Endometrium (tissue), 2 donors: Measurements from ENCODE around the gene KMT2D.

ENCODE experiments used
- FAIRE-seq: peaks from 2 replicates; lab custom pipeline; 2012; peaks lifted over from hg19 to GRCh38; lab: Jason Lieb, UNC
- donor health status: control.
- donor health status: control.

KMT2D gene

DNA sequence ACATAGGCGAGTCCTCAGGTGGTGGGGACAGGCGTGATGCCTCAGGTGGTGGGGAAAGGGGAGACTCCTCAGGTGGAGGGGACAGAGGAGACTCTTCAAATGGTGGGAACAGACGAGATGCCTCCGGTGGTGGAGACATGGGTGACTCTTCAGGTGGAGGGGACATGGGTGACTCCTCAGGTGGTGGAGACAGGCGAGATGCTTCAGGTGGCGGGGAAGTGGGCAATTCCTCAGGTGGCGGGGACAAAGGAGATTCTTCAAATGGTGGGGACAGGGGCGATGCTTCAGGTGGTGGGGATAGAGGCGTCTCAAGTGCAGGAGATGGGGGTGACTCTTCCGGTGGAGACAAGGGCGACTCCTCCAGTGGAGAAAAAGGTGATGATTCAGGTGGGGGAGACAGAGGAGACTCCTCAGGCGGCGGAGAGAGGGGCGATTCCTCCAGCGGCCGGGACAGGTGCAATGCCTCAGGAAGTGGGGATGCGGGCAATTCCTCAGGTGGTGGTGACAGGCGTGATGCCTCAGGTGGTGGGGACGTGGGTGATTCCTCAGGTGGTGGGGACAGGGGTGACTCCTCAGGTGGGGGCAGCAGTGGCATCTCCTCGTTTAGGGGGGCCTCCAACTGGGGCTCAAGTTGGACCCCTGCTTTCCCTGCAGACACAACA lies 8.7 kb downstream of the KMT2D start:
- no peak for FAIRE-seq

DNA sequence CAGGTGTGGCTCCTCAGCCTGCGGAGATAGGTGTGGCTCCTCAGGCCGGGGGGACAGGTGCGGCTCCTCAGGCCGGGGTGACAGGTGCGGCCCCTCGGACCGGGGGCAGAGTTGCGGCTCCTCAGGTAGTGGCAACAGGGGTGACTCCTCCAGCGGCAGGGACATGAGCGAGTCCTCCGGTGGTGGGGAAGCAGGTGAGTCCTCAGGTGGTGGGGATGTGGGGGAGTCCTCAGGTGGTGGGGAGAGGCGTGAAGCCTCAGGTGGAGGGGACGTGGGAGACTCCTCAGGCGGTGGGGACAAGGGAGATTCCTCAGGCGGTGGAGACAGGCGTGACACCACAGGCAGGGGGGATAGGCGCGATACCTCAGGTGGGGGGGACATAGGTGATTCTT lies 9.2 kb downstream of the KMT2D start:
- no peak for FAIRE-seq

GRCh38 chr12:49050507-49051372 lies 9.9 kb downstream of the KMT2D start:
- no peak for FAIRE-seq

GRCh38 chr12:49049566-49050224 lies 10.9 kb downstream of the KMT2D start:
- no peak for FAIRE-seq

DNA sequence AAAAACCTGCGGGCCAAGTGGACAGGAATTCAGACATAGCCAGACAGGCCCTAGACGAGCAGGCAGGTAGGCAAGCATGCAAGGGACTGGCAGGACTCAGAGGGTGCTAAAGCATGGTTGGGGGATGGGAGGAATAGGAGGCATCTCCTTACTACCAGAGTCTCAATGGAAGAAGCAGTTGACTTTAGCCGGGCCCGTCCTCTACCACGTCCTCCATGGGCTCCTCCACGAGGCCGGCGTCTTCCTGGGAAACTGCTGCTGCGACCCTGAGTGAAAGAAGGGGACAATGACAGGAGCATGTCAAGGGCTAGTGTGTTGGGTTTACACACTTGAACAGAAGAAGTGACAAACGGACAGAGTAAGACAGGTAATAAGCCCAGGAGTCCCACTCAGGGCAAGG lies 11.6 kb downstream of the KMT2D start:
- no peak for FAIRE-seq

- no peak for FAIRE-seq
Measured at GRCh38 chr12:49046129-49046895, 14.3 kb downstream of the KMT2D start.

GRCh38 chr12:49044660-49045059 lies 15.9 kb downstream of the KMT2D start:
- FAIRE-seq = no peak

DNA sequence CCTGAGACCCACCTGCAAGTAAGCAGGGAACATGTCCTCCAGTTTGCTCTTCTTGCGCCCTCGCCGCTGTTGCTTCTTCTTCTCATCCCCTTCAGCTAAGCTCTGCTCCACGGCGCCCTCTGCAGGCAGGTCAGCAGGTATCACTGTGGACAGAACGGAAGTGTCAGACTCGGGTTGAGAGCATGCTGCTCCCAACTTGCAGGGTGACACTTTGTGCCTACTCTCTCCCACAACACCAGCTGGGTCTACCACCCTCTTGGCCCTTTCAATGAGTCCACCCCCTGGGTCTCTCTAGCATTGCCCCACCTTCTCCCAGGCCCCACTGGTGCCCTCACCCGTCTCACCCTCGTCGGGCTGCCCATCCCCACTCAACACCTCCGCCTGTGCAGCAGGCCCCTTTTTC lies 16.7 kb downstream of the KMT2D start:
- no peak for FAIRE-seq

DNA sequence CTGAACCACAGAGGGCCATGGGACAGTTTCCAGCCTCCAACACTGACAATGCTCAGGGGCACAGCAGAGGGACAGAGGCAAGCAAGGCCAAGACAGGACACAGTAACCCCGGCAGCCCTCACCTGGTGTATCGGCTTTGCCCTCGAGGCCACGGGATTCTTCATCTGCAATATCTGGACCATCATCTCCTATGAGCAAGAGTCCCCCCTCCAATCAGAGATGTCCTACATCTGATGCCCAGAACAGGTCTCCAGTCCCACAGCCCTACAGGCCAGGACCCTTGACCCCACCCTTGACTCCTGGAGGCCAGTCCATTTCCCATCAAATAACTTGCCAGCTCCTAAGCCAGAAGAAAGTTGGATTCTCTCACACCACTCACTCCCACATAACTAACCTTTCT lies 17.4 kb downstream of the KMT2D start:
- FAIRE-seq = no peak

- FAIRE-seq = no peak
Measured at GRCh38 chr12:49041881-49042484, 18.6 kb downstream of the KMT2D start.

- no peak for FAIRE-seq
Measured at GRCh38 chr12:49041036-49041880, 19.3 kb downstream of the KMT2D start.

DNA sequence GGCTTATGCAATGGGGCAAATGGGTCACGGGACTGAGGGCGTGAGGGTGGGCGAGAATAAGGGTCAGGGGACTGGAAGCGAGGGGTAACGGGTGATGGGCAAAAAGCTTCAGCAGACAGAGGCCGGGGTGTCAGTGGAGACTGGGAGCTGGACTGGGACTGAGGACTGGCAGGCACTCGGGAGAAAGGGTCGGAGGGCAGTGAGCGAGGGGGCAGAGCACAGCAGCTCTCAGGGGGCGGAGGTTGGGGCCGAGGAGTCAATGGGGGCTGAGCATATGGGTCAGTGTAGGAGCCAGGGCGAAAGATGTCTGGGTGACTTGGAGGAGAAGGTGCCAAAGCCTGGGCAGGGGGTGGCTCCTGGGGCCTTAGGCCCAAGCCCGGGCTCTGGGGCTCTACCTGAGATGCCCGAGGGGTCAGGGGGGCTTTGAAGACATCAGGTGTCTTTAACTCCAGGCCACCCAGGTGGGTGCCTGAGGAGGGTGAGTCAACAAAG lies 20.2 kb downstream of the KMT2D start:
- FAIRE-seq = no peak

DNA sequence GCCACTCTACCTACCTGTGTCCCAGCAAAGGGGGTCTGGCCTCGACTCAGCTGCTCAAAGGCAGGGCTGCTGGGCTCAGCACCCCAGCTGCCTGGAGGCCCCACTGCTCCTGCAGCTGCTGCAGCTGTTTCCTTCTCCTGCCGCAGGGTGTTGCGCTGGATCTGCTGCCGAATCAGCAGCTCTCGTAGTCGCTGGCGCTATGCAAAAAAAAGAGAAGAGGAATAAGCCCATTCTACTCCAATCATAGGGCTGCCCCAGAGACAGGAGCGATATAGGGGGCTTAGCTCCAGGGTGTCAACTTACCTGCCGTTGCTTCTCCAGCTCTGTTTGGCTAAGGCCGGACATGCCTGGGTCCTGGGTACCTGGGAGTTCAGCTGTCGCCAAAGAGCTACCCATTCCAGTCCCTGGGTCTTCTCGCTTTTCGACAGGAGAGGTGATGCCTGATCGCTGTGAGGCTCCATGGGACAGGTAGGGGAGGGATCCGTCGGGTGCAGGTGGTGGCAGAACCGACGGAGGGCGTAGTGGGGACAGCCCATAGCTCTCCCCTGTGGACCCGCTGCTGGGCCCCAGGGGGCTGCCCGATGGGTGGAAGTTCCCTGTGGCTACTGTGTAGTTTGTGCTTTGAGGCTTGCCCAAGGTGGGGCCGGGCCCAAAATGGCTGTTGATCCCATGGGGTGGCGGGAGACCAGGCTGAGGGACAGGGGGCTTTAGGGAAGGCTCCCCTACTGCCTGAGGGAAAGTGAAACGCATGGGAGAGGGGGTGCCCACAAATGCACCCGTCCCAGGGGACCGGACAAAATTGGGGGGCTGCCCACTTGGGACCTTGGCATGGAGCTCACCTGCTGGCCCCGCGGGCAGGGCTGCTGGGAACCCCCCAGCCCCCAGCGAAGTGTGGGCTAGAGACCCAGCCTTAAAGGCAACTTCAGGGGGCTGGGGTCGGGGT lies 20.9 kb downstream of the KMT2D start:
- FAIRE-seq = no peak

DNA sequence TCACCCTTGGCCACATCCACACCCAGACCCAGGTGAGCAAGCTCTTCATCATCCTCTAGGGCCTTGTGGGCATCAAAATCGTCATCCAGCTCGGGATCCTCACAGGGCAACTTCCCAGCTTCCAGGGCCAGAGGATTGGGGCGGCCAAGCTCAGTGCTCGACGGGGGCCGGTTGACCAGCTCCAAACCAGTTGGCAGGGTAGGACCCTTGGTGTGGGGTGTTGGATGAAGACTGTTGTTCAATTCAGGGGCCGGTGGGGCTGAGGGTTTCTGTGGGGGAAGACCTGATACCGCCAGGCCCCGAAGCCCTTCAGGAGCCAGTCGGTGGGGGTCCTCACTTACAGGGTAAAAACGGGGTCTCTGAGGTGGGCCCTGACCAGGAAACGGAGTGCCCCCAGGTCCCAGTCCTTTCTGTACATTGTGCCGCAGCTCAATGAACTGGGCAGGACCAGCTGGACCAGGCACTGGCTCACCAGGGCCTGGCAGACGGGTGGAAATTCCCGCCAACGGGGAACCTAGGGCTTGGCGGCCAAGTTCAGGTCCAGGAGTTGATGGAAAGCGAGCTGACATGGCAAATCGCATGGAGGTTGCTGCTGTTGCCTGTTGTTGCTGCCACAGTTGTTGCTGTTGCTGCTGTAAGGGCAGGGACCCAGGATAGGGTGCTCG lies 22.2 kb downstream of the KMT2D start:
- no peak for FAIRE-seq

DNA sequence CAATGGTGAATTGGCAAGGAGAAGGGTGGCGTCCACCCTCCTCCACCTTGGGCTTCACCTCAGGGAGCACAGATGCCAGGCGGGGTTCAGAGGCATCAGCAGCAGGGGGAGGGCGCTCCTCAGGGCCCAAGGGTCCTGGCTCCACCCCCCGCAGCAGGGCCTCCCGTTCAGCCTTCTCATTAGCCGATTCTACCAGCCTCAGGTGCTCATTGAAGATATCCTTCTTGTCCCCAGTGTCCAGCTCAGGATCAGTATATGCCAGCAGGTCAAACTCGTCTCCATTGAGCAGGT lies 22.7 kb downstream of the KMT2D start:
- no peak for FAIRE-seq

DNA sequence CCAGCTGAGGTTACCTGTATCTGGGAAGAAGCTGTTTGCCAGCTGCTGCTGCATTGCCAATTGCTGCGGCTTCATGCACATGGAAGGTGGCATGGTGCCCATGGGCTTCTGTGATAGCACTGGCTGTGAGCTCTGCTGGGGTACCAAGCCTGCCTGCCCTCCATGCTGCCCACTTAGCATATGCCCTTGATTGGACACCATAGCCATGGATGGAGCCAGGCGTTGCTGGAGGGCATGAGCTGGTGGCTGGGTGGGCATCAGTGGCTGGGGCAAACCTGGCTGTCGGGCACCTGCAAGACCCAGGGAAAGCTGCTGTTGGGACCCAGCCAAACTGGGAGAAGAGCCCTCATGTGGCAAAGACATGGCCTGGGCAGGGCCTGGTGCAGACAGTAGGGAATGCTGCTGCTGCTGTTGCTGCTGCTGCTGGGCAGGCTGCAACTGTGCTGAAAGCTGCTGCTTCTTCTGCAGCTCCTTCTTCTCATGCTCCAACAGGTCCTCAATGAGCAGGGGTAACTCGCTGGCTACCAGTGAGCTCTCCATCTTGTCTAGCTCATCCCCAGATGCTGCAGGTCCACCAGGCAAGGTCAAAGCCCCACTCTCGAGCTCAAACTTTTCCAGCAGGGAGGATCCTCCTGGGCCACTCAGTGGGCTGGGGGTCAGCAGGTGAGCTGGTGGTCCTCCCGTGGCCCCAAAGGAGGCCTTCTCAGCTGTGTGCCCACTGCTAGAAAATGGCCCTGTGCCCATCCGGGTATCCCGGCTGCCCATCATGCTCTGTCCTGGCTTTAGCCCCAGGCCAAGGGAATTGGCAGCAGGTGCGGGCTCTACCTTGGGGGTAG lies 23.3 kb downstream of the KMT2D start:
- no peak for FAIRE-seq

DNA sequence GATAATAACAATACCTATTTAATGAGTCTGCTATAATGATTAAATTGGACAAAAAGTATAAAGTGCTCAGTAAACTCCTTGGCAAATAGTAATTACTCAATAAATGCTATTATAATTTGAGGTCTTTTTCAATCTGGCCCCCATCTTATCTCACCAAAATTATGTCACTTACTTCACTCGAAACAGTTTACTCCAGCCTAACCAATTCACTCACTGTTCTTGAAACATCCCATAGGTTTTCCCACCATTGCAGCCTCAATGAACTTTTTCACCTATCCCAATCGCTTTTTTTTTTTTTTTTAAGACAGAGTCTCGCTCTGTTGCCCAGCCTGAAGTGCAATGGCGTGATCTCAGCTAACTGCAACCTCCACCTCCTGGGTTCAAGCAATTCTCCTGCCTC lies 24.6 kb downstream of the KMT2D start:
- FAIRE-seq = no peak

GRCh38 chr12:49034286-49034622 lies 26.3 kb downstream of the KMT2D start:
- no peak for FAIRE-seq
